ENCODE measurements around the gene MIDN.
"Not testable (repeated sequence)": the region's sequence is repeated elsewhere in the genome, so short reads cannot be mapped to it uniquely, and the experiment has no call there.

MIDN gene

DNA sequence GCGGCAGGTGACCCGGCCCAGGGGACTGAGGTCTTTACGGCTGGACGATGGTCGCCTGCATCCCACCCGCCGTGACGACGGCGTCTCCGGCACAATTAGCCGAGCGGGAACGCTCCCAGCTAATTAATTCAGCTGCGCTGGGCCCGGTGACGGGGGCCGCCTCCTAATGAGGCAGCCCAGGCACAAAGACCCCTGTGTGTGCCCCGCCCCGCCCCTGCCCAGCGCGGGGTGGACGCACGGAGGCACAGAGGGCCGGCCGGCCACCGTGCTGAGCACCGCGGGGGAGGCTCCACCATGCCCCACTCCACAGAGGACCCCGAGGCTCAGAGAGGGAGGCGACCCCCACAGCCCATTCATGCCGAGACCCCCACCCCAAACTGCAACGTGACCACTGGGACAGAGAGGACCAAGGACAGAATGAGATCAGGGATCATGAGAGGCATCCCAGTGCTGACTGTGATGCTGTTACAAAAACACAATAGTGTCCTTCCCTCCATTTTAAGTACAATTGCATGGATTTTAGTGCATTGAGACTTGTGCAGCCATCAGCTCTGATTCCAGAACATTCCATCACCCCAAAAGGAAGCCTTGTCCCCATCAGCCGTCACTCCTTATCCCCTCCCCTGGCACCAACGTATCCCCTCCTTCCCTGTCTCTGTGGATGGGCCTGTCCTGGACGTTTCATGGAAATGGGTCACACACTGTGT is 54.3 kb downstream of the MIDN start:
- H3K4me3 ChIP-seq (ENCODE audit: low read length): no peak overlapping the region
- no peak for TF ChIP-seq ZNF274 (IDR thresholded peaks at IDR 0.05; ENCODE audit: low read depth, low read length)

DNA sequence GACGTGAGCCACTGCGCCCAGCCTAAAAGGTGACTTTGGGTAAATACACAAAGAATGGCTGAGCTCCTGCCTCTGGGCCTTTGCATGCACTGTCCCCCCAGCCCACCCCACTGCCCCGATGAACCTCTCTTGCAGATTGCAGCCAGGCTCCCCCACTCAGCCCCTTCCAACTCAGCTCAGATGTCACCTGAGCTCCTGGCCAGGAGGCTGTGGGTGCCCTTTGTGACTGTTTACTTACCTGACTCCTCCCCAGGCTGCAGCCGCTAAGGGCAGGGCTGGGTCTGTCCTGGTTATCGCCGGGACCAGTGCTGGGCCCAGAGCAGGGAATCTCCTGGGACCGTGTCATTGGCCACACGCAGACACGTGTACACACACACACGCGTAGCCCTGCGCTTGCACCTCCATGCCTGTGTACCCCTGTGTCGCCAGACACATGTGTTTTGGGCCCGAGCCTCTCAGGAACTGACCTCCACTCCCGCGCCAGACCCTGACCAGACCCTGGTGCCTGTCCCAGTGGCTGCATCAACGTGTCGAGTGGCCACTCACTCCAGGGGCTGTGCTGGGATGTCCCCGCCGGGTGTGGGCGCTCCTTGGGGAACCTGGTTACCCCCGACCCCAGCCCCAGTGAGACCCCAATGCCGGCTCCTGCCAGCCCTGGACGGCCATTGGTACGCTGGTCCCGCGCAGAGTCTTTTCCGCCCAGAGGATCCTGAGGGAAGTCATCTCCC is 56.0 kb downstream of the MIDN start:
- no peak for TF ChIP-seq ZNF274 (IDR thresholded peaks at IDR 0.05; ENCODE audit: low read depth, low read length)
- H3K4me3 ChIP-seq (ENCODE audit: low read length): no peak overlapping the region

DNA sequence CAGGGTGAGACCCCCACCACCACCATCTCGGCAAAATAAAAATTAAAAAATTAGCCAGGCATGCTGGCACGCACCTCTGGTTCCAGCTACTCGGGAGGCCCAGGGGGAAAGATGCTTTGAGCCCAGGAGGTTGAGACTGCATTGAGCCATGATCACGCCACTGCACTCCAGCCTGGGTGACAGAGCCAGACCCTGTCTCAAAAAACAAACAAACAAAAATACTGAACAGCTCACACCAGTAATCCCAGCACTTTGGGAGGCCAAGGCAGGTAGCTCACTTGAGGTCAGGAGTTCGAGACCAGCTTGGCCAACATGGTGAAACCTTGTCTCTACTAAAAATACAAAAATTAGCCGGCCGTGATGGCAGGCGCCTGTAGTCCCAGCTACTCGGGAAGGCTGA is 57.0 kb downstream of the MIDN start:
- not testable (repeated sequence) for H3K4me3 ChIP-seq (ENCODE audit: low read length)

DNA sequence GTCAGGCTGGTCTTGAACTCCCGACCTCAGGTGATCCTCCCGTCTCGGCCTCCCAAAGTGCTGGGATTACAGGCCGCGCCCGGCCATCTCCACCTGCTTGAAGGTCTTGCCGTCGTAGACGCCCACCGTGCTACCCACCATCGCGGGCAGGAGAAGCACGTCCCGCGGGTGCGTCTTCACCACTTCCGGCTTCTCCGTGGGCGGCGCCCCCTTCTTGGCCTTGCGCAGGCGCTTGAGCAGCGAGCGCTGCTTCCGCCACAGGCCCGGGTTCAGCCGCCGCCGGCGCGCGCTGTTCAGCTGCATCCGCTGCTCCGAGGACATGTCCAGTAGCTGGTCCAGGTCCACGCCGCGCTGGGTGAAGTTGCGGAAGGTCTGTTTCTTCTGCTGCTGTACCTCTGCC is 58.9 kb downstream of the MIDN start:
- TF ChIP-seq ZNF274 (IDR thresholded peaks at IDR 0.05; ENCODE audit: low read depth, low read length): no peak
- H3K4me3 ChIP-seq (ENCODE audit: low read length): peak overlapping the region; percentile 12; the same call in 1 of the 2 replicates

DNA sequence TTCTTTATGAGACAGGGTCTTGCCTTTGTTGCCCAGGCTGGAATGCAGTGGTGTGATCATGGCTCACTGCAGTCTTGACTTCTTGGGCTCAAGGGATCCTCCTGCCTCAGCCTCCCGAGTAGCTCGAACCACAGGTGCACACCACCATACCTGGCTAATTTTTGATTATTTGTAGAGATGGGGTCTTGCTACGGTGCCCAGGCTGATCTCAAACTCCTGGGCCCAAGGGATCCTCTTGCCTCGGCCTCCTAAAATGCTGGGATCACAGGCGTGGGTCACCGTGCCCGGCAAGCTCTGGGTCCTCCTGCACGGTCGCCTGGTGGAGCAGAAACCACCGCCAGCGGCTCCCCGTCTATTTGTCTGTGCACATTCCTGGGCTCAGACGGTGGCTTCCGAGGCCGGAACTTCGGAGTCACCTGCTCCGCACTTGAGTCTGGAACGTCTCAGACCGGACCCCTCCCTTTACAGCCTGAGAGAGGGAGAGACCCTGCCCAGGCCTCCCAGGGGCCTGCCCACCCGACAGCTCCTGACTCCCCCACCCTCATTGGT is 59.4 kb downstream of the MIDN start:
- peak overlapping the region; percentile 12; the same call in 1 of the 2 replicates for H3K4me3 ChIP-seq (ENCODE audit: low read length)
- no peak for TF ChIP-seq ZNF274 (IDR thresholded peaks at IDR 0.05; ENCODE audit: low read depth, low read length)

DNA sequence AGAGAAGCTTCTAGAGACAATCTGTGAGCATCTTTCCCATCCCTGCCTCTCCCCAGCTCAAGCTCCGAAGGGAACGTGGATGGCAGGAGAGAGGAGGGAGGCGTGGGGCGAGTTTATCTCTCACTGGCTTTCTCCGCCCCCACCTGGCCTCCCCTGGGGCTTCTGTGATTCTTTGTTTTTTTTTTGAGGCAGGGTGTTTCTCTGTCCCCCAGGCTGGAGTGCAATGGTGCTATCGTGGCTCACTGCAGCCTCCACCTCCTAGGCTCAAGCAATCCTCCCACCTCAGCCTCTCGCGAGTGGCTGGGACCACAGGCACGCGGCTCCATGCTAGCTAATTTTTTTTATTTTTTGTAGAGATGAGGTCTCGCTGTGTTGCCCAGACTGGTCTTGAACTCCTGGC is 60.3 kb downstream of the MIDN start:
- TF ChIP-seq ZNF274 (IDR thresholded peaks at IDR 0.05; ENCODE audit: low read depth, low read length): no peak
- no peak overlapping the region for H3K4me3 ChIP-seq (ENCODE audit: low read length)
